Measurements from ENCODE around the gene CYFIP2. TPM values are rescaled to one million over a fixed set of nuclear protein-coding genes. Genes with fewer than 3 reads are reported as not detected.

CYFIP2 gene
- total RNA-seq, 4 donors from 2014 or later, result 4.2 to 10.3 (median 8.1) TPM

DNA sequence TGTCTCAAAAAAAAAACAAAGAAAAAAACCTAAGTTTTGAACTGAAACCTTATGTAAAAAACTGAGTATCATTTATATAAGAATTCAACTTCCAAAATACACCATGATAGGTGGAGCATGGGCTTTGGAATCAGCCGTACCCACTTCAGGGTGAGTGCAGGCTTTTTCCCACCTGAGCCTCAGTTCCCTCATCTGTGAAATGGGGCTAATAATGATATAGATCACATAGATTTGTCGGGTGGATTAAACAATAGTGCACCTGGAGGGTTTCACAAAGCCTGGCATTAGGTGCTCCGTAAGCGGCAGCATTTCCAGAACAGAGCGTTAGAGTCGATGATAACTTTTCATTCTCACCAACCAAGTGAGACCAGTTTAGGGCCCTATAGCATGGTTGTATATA lies 91.9 kb downstream of the CYFIP2 start:
- H3K36me3 ChIP-seq, result no peaks in the 10 kb centered on the region
- no peaks in the 10 kb centered on the region for H3K9me3 ChIP-seq
- 84 to 87% methylated on average over 6 of the region's 6 CpGs for WGBS, 2 donors
- H3K27me3 ChIP-seq, result no peaks in the 10 kb centered on the region
- DNase-seq, result no peak
- H3K27ac ChIP-seq, result no peak overlapping the region
- H3K4me3 ChIP-seq, result no peak overlapping the region
- H3K4me1 ChIP-seq, result no peaks in the 10 kb centered on the region
- TF ChIP-seq POLR2A (IDR thresholded peaks at IDR 0.05), result no peak
- TF ChIP-seq, protein P1, sequence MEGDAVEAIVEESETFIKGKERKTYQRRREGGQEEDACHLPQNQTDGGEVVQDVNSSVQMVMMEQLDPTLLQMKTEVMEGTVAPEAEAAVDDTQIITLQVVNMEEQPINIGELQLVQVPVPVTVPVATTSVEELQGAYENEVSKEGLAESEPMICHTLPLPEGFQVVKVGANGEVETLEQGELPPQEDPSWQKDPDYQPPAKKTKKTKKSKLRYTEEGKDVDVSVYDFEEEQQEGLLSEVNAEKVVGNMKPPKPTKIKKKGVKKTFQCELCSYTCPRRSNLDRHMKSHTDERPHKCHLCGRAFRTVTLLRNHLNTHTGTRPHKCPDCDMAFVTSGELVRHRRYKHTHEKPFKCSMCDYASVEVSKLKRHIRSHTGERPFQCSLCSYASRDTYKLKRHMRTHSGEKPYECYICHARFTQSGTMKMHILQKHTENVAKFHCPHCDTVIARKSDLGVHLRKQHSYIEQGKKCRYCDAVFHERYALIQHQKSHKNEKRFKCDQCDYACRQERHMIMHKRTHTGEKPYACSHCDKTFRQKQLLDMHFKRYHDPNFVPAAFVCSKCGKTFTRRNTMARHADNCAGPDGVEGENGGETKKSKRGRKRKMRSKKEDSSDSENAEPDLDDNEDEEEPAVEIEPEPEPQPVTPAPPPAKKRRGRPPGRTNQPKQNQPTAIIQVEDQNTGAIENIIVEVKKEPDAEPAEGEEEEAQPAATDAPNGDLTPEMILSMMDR (IDR thresholded peaks at IDR 0.05), result no peak
- intact Hi-C loops (cut with DNase I), result no loop called here

DNA sequence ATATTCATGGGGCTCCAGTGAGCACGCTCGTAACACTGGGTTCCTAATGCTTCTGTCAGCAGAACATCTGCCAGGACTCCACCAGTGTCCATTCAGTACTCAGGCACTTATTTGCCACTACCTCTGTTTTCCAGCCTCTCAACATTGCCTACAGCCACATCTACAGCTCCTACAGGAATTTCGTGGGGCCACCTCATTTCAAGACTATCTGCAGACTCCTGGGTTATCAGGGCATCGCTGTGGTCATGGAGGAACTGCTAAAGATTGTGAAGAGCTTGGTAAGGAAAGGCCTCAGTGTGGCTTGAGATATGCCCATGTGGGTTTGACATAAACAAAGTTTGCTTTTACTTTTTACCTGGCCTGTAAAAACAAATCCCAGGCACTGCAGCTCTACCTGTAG lies 92.9 kb downstream of the CYFIP2 start:
- intact Hi-C loops (cut with DNase I), result no loop called here
- H3K36me3 ChIP-seq, result no peaks in the 10 kb centered on the region
- H3K4me3 ChIP-seq, result no peak overlapping the region
- DNase-seq, result no peak
- TF ChIP-seq, protein P1 (IDR thresholded peaks at IDR 0.05), result no peak
- no peak for TF ChIP-seq POLR2A (IDR thresholded peaks at IDR 0.05)
- H3K27ac ChIP-seq, result no peak overlapping the region
- H3K27me3 ChIP-seq, result no peaks in the 10 kb centered on the region
- WGBS, 2 donors, result 92 to 94% methylated on average over 4 of the region's 4 CpGs
- no peaks in the 10 kb centered on the region for H3K9me3 ChIP-seq
- no peaks in the 10 kb centered on the region for H3K4me1 ChIP-seq

DNA sequence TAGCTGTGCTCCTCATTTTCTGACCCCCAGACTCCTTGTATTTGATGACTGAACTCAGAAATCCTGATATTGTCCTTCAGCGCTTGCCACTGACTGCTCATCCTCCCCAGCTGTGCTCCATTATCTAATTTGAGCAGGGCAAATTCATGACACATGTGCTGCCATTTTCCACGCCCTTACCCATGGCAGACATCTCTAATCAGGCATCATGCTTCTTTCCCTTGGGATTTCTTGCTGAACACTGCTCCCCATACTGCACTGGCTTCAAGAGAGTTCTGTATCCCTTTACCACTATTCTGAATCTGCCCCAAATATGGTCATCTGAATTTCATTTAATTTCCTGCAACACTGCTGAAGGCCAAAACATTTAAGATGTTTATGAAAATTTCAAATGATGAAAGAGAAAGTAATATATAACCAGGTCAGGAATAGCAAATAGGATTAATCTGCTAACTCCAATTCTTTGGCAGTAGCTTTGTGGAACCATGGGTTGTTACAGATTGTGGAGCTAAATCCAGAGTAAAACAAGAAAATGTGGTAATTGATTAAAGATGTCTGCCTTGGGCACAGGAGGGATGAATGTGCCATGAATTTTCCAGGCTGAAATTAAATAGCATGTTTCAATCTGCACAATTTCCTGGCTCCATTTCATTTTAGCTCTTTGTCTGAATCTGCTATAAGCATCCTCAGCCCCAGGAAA lies 93.6 kb downstream of the CYFIP2 start:
- H3K36me3 ChIP-seq, result no peaks in the 10 kb centered on the region
- no peaks in the 10 kb centered on the region for H3K9me3 ChIP-seq
- H3K27me3 ChIP-seq, result no peaks in the 10 kb centered on the region
- no peak for DNase-seq
- intact Hi-C loops (cut with DNase I), result no loop called here
- H3K4me1 ChIP-seq, result no peaks in the 10 kb centered on the region
- TF ChIP-seq POLR2A (IDR thresholded peaks at IDR 0.05), result no peak
- TF ChIP-seq, protein P1 (IDR thresholded peaks at IDR 0.05), result no peak
- H3K4me3 ChIP-seq, result no peak overlapping the region
- 81 to 96% methylated on average over 2 of the region's 2 CpGs for WGBS, 2 donors
- no peak overlapping the region for H3K27ac ChIP-seq

DNA sequence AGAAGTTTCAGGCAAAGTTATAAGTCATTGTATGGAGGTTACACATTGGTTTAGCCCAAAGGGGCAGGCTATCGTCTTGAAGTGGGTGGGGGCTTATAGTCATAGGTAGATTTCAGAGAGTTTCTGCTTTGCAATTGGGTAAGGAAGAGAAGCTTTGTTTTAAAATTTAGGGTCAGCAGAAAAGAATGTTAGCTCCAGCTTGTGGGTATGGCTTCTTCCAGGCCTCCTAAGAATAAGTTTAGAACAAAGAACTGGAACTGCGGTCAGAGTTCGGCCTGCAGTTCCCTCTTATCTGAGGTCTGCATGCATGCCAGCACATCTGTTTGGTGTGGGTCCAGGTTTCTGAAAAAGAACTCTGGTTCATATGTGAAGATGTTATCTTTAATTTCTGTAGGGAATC lies 96.1 kb downstream of the CYFIP2 start:
- Histone ChIP-seq H3K4me3 (no peak overlapping the region), H3K27ac (no peak overlapping the region), H3K27me3 (no peaks in the 10 kb centered on the region), H3K9me3 (no peaks in the 10 kb centered on the region), H3K4me1 (no peaks in the 10 kb centered on the region), H3K36me3 (no peaks in the 10 kb centered on the region)
- no peak for TF ChIP-seq POLR2A (IDR thresholded peaks at IDR 0.05)
- TF ChIP-seq, protein P1 (IDR thresholded peaks at IDR 0.05), result no peak
- intact Hi-C loops (cut with DNase I), result no loop called here
- 81 to 85% methylated on average over 3 of the region's 3 CpGs for WGBS, 2 donors
- DNase-seq, result no peak

DNA sequence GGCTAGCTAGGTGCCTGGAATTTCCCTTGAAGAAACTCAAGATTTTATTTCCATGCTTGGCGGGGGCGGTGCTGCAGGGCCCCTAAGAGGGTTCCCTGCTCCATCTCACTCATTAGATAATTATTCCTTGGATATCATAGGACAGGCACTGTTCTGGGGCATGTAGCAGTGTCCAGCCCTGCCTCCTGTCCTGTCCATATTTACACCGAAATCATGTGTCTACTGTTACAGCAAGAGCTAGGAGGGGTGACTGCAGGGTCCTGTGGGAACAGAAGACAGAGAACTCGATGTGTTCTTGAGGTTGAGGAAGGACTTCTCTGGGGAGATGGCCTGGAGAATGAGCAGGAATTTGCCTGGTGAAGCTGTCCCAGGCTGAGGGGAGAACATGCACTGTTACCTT lies 96.6 kb downstream of the CYFIP2 start:
- 81 to 82% methylated on average over 3 to 4 of the region's 4 CpGs for WGBS, 2 donors

More for the DNA sequence above, 96.6 kb downstream of the CYFIP2 start:
- intact Hi-C loops (cut with DNase I), result no loop called here
- Histone ChIP-seq H3K4me3 (no peak overlapping the region), H3K36me3 (no peaks in the 10 kb centered on the region), H3K27me3 (no peaks in the 10 kb centered on the region), H3K27ac (no peak overlapping the region), H3K4me1 (no peaks in the 10 kb centered on the region), H3K9me3 (no peaks in the 10 kb centered on the region)
- TF ChIP-seq, protein P1 (IDR thresholded peaks at IDR 0.05), result no peak
- TF ChIP-seq POLR2A (IDR thresholded peaks at IDR 0.05), result no peak
- DNase-seq, result no peak

All from esophagus squamous epithelium (tissue), 5 donors.